ENCODE results near the gene GMNC.
A peak's percentile ranks its signal among the peaks of the same experiment; 100 is the strongest.

Gene GMNC

GRCh38 chr3:190847436-190847835 is 15.1 kb downstream of the GMNC start:
- Histone ChIP-seq H3K14ac (ENCODE audit: low read length) (no peak overlapping the region), H3K79me2 (ENCODE audit: control insufficient read depth, insufficient read depth, low read length, poor library complexity) (no peaks in the 10 kb centered on the region), H2AK5ac (ENCODE audit: low read length) (no peak overlapping the region), H4K12ac (ENCODE audit: low read depth, low read length) (no peak overlapping the region), H3K4ac (ENCODE audit: low read depth, low read length) (no peak overlapping the region), H4K91ac (ENCODE audit: low read depth, low read length) (no peak overlapping the region), H3K23ac (ENCODE audit: low read length) (no peak overlapping the region), H2BK12ac (ENCODE audit: low read length) (no peak overlapping the region), H3K79me1 (ENCODE audit: low read length) (no peaks in the 10 kb centered on the region), H4K8ac (ENCODE audit: low read depth, low read length) (no peak overlapping the region), H3K9ac (ENCODE audit: low read length) (no peak overlapping the region), H3K18ac (ENCODE audit: low read length) (no peak overlapping the region), H3K36me3 (ENCODE audit: control insufficient read depth in 1 of 2, insufficient read depth in 2 of 2, low read length in 2 of 2) (no peaks in the 10 kb centered on the region), H2BK120ac (ENCODE audit: insufficient read depth, low read length, poor library complexity) (no peak overlapping the region), H3K4me3 (ENCODE audit: low read depth, low read length) (no peak overlapping the region), H3K27ac (ENCODE audit: low read depth, low read length) (peak overlapping the region; percentile 10), H3K27me3 (ENCODE audit: insufficient read depth, low read length) (no peaks in the 10 kb centered on the region), H2BK5ac (ENCODE audit: low read depth, low read length, poor library complexity) (no peak overlapping the region), H3K4me1 (ENCODE audit: control insufficient read depth in 1 of 2, insufficient read depth in 2 of 2, low read length in 2 of 2) (peaks cover 0 to 6% of the 10 kb centered on the region in 2 experiments), H2AFZ (ENCODE audit: insufficient read depth, low read length, poor library complexity) (no peak overlapping the region), H3K9me3 (ENCODE audit: insufficient read depth, low read depth, low read length) (no peaks in the 10 kb centered on the region), H3K4me2 (ENCODE audit: low read length) (no peak overlapping the region)
- DNase-seq: peak in 1 of 2 donors; percentile 10

DNA sequence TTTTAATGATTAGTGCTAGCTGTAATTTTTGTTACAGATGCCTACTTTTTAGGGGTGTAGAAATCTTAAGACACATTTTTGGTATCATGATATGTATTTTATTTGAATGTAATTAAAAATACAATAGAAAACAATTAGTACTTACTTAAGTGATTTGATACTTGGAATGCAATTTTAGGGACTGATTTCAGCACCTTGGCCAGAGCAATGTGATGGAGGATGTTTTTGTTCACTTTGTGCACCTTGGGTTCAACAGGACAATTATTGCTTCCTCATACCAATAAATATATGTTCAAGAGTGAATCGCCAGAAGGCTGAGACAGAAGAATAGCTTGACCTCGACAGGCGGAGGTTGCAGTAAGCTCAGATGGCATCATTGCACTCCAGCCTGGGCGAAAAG is 22.3 kb downstream of the GMNC start:
- no CpG with 5 or more reads among the region's 4 CpGs for WGBS (ENCODE audit: extremely low coverage, insufficient coverage, insufficient read length)
- H3K14ac ChIP-seq (ENCODE audit: low read length): no peak overlapping the region
- DNase-seq: no peak
- H3K18ac ChIP-seq (ENCODE audit: low read length): no peak overlapping the region
- no peaks in the 10 kb centered on the region for H3K79me2 ChIP-seq (ENCODE audit: control insufficient read depth, insufficient read depth, low read length, poor library complexity)
- H3K4me1 ChIP-seq (ENCODE audit: control insufficient read depth in 1 of 2, insufficient read depth in 2 of 2, low read length in 2 of 2): no peaks in the 10 kb centered on the region
- H3K9ac ChIP-seq (ENCODE audit: low read length): no peak overlapping the region
- no peaks in the 10 kb centered on the region for H3K36me3 ChIP-seq (ENCODE audit: control insufficient read depth in 1 of 2, insufficient read depth in 2 of 2, low read length in 2 of 2)
- no peak overlapping the region for H2BK12ac ChIP-seq (ENCODE audit: low read length)
- H3K9me3 ChIP-seq (ENCODE audit: insufficient read depth, low read depth, low read length): no peaks in the 10 kb centered on the region
- H2AFZ ChIP-seq (ENCODE audit: insufficient read depth, low read length, poor library complexity): no peak overlapping the region
- no peak overlapping the region for H3K4ac ChIP-seq (ENCODE audit: low read depth, low read length)
- no peak overlapping the region for H4K8ac ChIP-seq (ENCODE audit: low read depth, low read length)
- H4K91ac ChIP-seq (ENCODE audit: low read depth, low read length): no peak overlapping the region
- no peak overlapping the region for H3K4me3 ChIP-seq (ENCODE audit: low read depth, low read length)
- H3K27me3 ChIP-seq (ENCODE audit: insufficient read depth, low read length): no peaks in the 10 kb centered on the region
- H4K12ac ChIP-seq (ENCODE audit: low read depth, low read length): no peak overlapping the region
- no peak overlapping the region for H2BK5ac ChIP-seq (ENCODE audit: low read depth, low read length, poor library complexity)
- H3K23ac ChIP-seq (ENCODE audit: low read length): no peak overlapping the region
- no peak overlapping the region for H3K27ac ChIP-seq (ENCODE audit: low read depth, low read length)
- H2AK5ac ChIP-seq (ENCODE audit: low read length): no peak overlapping the region
- no peaks in the 10 kb centered on the region for H3K79me1 ChIP-seq (ENCODE audit: low read length)
- no peak overlapping the region for H3K4me2 ChIP-seq (ENCODE audit: low read length)
- H2BK120ac ChIP-seq (ENCODE audit: insufficient read depth, low read length, poor library complexity): no peak overlapping the region

GRCh38 chr3:190831225-190831624 is 31.3 kb downstream of the GMNC start:
- no peak for DNase-seq
- H3K4me1 ChIP-seq (ENCODE audit: control insufficient read depth in 1 of 2, insufficient read depth in 2 of 2, low read length in 2 of 2): no peaks in the 10 kb centered on the region
- no peaks in the 10 kb centered on the region for H3K36me3 ChIP-seq (ENCODE audit: control insufficient read depth in 1 of 2, insufficient read depth in 2 of 2, low read length in 2 of 2)
- H4K8ac ChIP-seq (ENCODE audit: low read depth, low read length): no peak overlapping the region
- H3K4me2 ChIP-seq (ENCODE audit: low read length): no peak overlapping the region
- no peak overlapping the region for H3K18ac ChIP-seq (ENCODE audit: low read length)
- no peak overlapping the region for H3K14ac ChIP-seq (ENCODE audit: low read length)
- H3K79me1 ChIP-seq (ENCODE audit: low read length): no peaks in the 10 kb centered on the region
- no peak overlapping the region for H2BK12ac ChIP-seq (ENCODE audit: low read length)
- no CpG with 5 or more reads among the region's 8 CpGs for WGBS (ENCODE audit: extremely low coverage, insufficient coverage, insufficient read length)
- H4K91ac ChIP-seq (ENCODE audit: low read depth, low read length): no peak overlapping the region
- no peak overlapping the region for H3K4me3 ChIP-seq (ENCODE audit: low read depth, low read length)
- H3K9ac ChIP-seq (ENCODE audit: low read length): no peak overlapping the region
- no peak overlapping the region for H2BK5ac ChIP-seq (ENCODE audit: low read depth, low read length, poor library complexity)
- no peaks in the 10 kb centered on the region for H3K9me3 ChIP-seq (ENCODE audit: insufficient read depth, low read depth, low read length)
- no peaks in the 10 kb centered on the region for H3K79me2 ChIP-seq (ENCODE audit: control insufficient read depth, insufficient read depth, low read length, poor library complexity)
- H3K4ac ChIP-seq (ENCODE audit: low read depth, low read length): no peak overlapping the region
- no peak overlapping the region for H2BK120ac ChIP-seq (ENCODE audit: insufficient read depth, low read length, poor library complexity)
- no peak overlapping the region for H3K27ac ChIP-seq (ENCODE audit: low read depth, low read length)
- H3K27me3 ChIP-seq (ENCODE audit: insufficient read depth, low read length): no peaks in the 10 kb centered on the region
- H2AK5ac ChIP-seq (ENCODE audit: low read length): no peak overlapping the region
- H4K12ac ChIP-seq (ENCODE audit: low read depth, low read length): no peak overlapping the region
- H3K23ac ChIP-seq (ENCODE audit: low read length): no peak overlapping the region
- no peak overlapping the region for H2AFZ ChIP-seq (ENCODE audit: insufficient read depth, low read length, poor library complexity)

- H3K27ac ChIP-seq (ENCODE audit: low read depth, low read length): no peak overlapping the region
- H3K9me3 ChIP-seq (ENCODE audit: insufficient read depth, low read depth, low read length): no peaks in the 10 kb centered on the region
- H2BK12ac ChIP-seq (ENCODE audit: low read length): no peak overlapping the region
- no peaks in the 10 kb centered on the region for H3K4me1 ChIP-seq (ENCODE audit: control insufficient read depth in 1 of 2, insufficient read depth in 2 of 2, low read length in 2 of 2)
- no peaks in the 10 kb centered on the region for H3K36me3 ChIP-seq (ENCODE audit: control insufficient read depth in 1 of 2, insufficient read depth in 2 of 2, low read length in 2 of 2)
- no peak overlapping the region for H3K14ac ChIP-seq (ENCODE audit: low read length)
- no peak for DNase-seq
- H3K4ac ChIP-seq (ENCODE audit: low read depth, low read length): no peak overlapping the region
- no peak overlapping the region for H2BK120ac ChIP-seq (ENCODE audit: insufficient read depth, low read length, poor library complexity)
- no peak overlapping the region for H4K12ac ChIP-seq (ENCODE audit: low read depth, low read length)
- H3K4me3 ChIP-seq (ENCODE audit: low read depth, low read length): no peak overlapping the region
- H4K91ac ChIP-seq (ENCODE audit: low read depth, low read length): no peak overlapping the region
- no peak overlapping the region for H3K18ac ChIP-seq (ENCODE audit: low read length)
- no peak overlapping the region for H3K4me2 ChIP-seq (ENCODE audit: low read length)
- no peak overlapping the region for H3K23ac ChIP-seq (ENCODE audit: low read length)
- H3K79me1 ChIP-seq (ENCODE audit: low read length): no peaks in the 10 kb centered on the region
- H2BK5ac ChIP-seq (ENCODE audit: low read depth, low read length, poor library complexity): no peak overlapping the region
- no peaks in the 10 kb centered on the region for H3K79me2 ChIP-seq (ENCODE audit: control insufficient read depth, insufficient read depth, low read length, poor library complexity)
- no peak overlapping the region for H3K9ac ChIP-seq (ENCODE audit: low read length)
- H2AFZ ChIP-seq (ENCODE audit: insufficient read depth, low read length, poor library complexity): no peak overlapping the region
- H3K27me3 ChIP-seq (ENCODE audit: insufficient read depth, low read length): no peaks in the 10 kb centered on the region
- no peak overlapping the region for H4K8ac ChIP-seq (ENCODE audit: low read depth, low read length)
- WGBS (ENCODE audit: extremely low coverage, insufficient coverage, insufficient read length): no CpG with 5 or more reads among the region's 5 CpGs
- no peak overlapping the region for H2AK5ac ChIP-seq (ENCODE audit: low read length)
Measured at GRCh38 chr3:190830031-190830430, 32.5 kb downstream of the GMNC start.

Measured in trophoblast cell (in vitro differentiated cells and primary cell).